SH-SY5Y (cell line): ENCODE results near the gene CCRL2.

Experiments used
- GATA2 ChIP-seq: IDR thresholded peaks from 2 replicates; pipeline ENCODE4 v1.6.1; 2011; ENCODE audit warnings: mild to moderate bottlenecking, low read depth, low read length
- GATA3 ChIP-seq: IDR thresholded peaks from 2 replicates; pipeline ENCODE4 v1.6.1; 2011; ENCODE audit warnings: low read depth, mild to moderate bottlenecking, low read length, moderate library complexity

DNA sequence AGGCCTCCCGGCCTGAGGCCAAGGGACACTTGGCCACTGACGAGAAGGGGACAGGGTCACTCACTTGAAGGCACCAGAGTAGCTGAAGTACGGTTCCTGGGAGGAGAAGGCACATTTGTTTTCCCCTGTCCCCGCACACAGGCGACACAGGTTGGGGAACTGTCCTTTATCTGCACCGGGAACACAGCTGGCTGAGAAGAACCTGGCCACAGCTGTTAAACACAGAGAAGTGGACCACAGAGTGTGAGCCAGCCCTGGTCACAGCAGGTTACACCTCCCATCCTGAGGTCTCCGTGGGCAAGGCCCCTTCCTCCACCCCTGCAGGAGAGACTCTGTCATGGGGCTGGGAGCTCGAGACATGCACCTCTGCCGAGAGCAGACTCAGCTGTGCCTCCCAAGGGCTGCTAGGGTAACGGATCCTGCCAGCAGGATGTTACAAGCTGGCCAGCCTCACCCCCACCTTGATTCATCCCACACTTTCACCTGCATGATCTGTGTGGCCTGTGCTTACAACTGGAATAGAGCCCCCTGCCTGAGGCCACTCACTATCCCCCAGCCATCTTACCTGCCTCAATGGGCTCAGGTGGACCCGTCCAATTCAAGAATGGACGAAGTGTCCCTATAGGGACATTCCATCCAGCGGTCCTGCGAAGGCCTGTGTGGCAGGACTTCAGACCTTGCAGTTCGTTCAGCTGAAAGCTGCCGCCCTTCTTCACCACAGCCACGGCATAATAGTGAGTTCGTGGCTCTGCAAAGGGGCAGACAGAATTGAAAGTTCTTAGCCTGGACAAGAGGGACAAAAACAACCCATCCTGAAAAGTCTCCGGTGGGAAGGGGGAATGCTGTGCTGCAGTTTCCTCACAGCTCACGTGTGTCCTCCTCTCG, 48.4 kb downstream of the CCRL2 start:
- TF ChIP-seq GATA2: no peak
- TF ChIP-seq GATA3: no peak
